Kidney (tissue), 14 donors: ENCODE measurements around the gene TICAM2. TPM values are rescaled to one million over a fixed set of nuclear protein-coding genes. Genes with fewer than 3 reads are reported as not detected.

ENCODE experiments used
- DNase-seq, 5 donors: peaks; one replicate each; pipeline ENCODE4 v3.0.0-alpha.2; 2013 to 2020
- FAIRE-seq: peaks from 2 replicates; lab custom pipeline; 2012; peaks lifted over from hg19 to GRCh38; lab: Jason Lieb, UNC
- H3K27ac ChIP-seq, 2 donors: one replicate each; pipeline ENCODE4 v1.7.0; 2013; ENCODE audit warnings: low read depth in 2 of 2, low read length in 2 of 2, inconsistent platforms in 1 of 2
- H3K27me3 ChIP-seq: one replicate; pipeline ENCODE4 v1.7.1; 2013; ENCODE audit warnings: low read length, inconsistent platforms; ENCODE audit not compliant: control insufficient read depth, insufficient read depth
- H3K36me3 ChIP-seq, 3 donors: one replicate each; pipeline versions ENCODE4 v1.7.0 to v1.7.1; 2013; ENCODE audit warnings: low read length in 3 of 3, control low read depth in 1 of 3, inconsistent platforms in 1 of 3; ENCODE audit not compliant: insufficient read depth in 3 of 3, control insufficient read depth in 2 of 3
- H3K4me1 ChIP-seq, 3 donors: one replicate each; pipeline versions ENCODE4 v1.7.0 to v1.7.1; 2013; ENCODE audit warnings: low read length in 3 of 3, inconsistent platforms in 1 of 3, low read depth in 1 of 3; ENCODE audit not compliant: control insufficient read depth in 2 of 3, insufficient read depth in 2 of 3
- H3K4me3 ChIP-seq, 3 donors: one replicate each; pipeline versions ENCODE4 v1.7.0 to v1.8.1; 2013; ENCODE audit warnings: low read length in 3 of 3, control low read depth in 1 of 3, inconsistent platforms in 1 of 3
- H3K9ac ChIP-seq, 3 donors: one replicate each; pipeline versions ENCODE4 v1.7.0 to v1.7.1; 2013; ENCODE audit warnings: low read length in 3 of 3, control low read depth in 1 of 3, inconsistent platforms in 1 of 3
- H3K9me3 ChIP-seq, 3 donors: one replicate each; pipeline versions ENCODE4 v1.7.0 to v1.7.1; 2013; ENCODE audit warnings: low read length in 3 of 3, control low read depth in 1 of 3, inconsistent platforms in 1 of 3; ENCODE audit not compliant: control insufficient read depth in 2 of 3, insufficient read depth in 1 of 3
- CTCF ChIP-seq: IDR thresholded peaks from 3 replicates; pipeline ENCODE4 v1.5.1; 2012; ENCODE audit warnings: mild to moderate bottlenecking, moderate library complexity, borderline replicate concordance; ENCODE audit not compliant: insufficient read depth; ENCODE audit errors: extremely low read depth
- intact Hi-C: fragments of 100-400 bp; cut with DNase I; formaldehyde crosslinking; loops from one replicate; pipeline ENCODE4 v1.11.1; 2022
- polyA plus RNA-seq: library from polyadenylated mRNA; stranded (reverse); fragments of 350-450 nt; fragmentation: Illumina TruSeq; extraction: RNeasy Lipid Tissue Mini Kit (QIAGEN cat#74804); gene quantifications from one replicate; pipeline ENCODE4 v1.2.3, GENCODE V29; 2014; ENCODE audit warnings: low read depth, low replicate concordance; ENCODE audit not compliant: insufficient read depth
- total RNA-seq: library from RNA; stranded (reverse); fragmentation: NEBNext Ultra II Directional; extraction: Animal tissue kit (Norgen Biotek cat#: 25700); gene quantifications from one replicate; pipeline ENCODE4 v1.2.1, GENCODE V29; 2021
- donor health status: control.
- donor health status: control.
- donor health status: control.
- donor health status: control.
- donor health status: control.
- donor health status: DM: yes; HTN: yes; CAD: no.
- donor health status: Normal renal cell carcinoma (clear cell type).

TICAM2 gene
- total and polyA plus RNA-seq, 2 donors from 2014 or later, result 2.0 to 7.6 TPM

- no peak for DNase-seq
- FAIRE-seq, result no peak
- no peaks in the 10 kb centered on the region for H3K9me3 ChIP-seq
These were observed 66.7 kb downstream of the TICAM2 start for GRCh38 chr5:115535479-115536035.

GRCh38 chr5:115532517-115532916, 69.8 kb downstream of the TICAM2 start:
- H3K36me3 ChIP-seq, result no peaks in the 10 kb centered on the region
- no peak overlapping the region for H3K4me3 ChIP-seq
- H3K9ac ChIP-seq, result no peak overlapping the region
- H3K27me3 ChIP-seq, result no peaks in the 10 kb centered on the region
- FAIRE-seq (no peak), DNase-seq (no peak)
- no peaks in the 10 kb centered on the region for H3K9me3 ChIP-seq
- intact Hi-C loops, result no loop called here
- TF ChIP-seq CTCF, result no peak
- H3K27ac ChIP-seq, result no peak overlapping the region
- H3K4me1 ChIP-seq, result peaks cover 0 to 5% (median 0%) of the 10 kb centered on the region in 3 donors

More at GRCh38 chr5:115535479-115536035, 66.7 kb downstream of the TICAM2 start:
- peaks cover 0 to 23% (median 7%) of the 10 kb centered on the region in 3 donors for H3K4me1 ChIP-seq
- H3K9ac ChIP-seq, result no peak overlapping the region
- no peak overlapping the region for H3K27ac ChIP-seq
- intact Hi-C loops, result no loop called here
- no peaks in the 10 kb centered on the region for H3K27me3 ChIP-seq
- no peak for TF ChIP-seq CTCF
- H3K36me3 ChIP-seq, result peaks cover 0 to 6% (median 0%) of the 10 kb centered on the region in 3 donors
- no peak overlapping the region for H3K4me3 ChIP-seq

- Histone ChIP-seq H3K36me3 (no peaks in the 10 kb centered on the region), H3K27ac (no peak overlapping the region), H3K9ac (no peak overlapping the region), H3K27me3 (no peaks in the 10 kb centered on the region), H3K4me1 (no peaks in the 10 kb centered on the region), H3K4me3 (no peak overlapping the region), H3K9me3 (no peaks in the 10 kb centered on the region)
- DNase-seq (no peak), FAIRE-seq (no peak)
- intact Hi-C loops, result no loop called here
- TF ChIP-seq CTCF, result no peak
These were observed 70.4 kb downstream of the TICAM2 start for GRCh38 chr5:115531787-115532367.

- Histone ChIP-seq H3K4me1 (peaks cover 0 to 2% (median 0%) of the 10 kb centered on the region in 3 donors), H3K36me3 (no peaks in the 10 kb centered on the region), H3K27ac (no peak overlapping the region), H3K9ac (no peak overlapping the region), H3K4me3 (no peak overlapping the region), H3K27me3 (no peaks in the 10 kb centered on the region), H3K9me3 (no peaks in the 10 kb centered on the region)
- DNase-seq (no peak), FAIRE-seq (no peak)
- TF ChIP-seq CTCF, result no peak
- intact Hi-C loops, result no loop called here
These were observed 70.9 kb downstream of the TICAM2 start for GRCh38 chr5:115531380-115531779.
